GM13977 (cell line): ENCODE results near the gene MYCL.

Experiments used
- DNase-seq: peaks from one replicate; pipeline ENCODE4 v3.0.0; 2012; ENCODE audit warnings: low spot score
- in situ Hi-C: fragments of 300-500 bp; cut with MboI; formaldehyde crosslinking; loops from one replicate; pipeline ENCODE4 v1.12.0; 2022; ENCODE audit warnings: low sequenced_read_pairs, low pct_unique_long_range_greater_than_20kb, mixed read lengths, inconsistent platforms; ENCODE audit not compliant: unreplicated experiment
- TF ChIP-seq, protein P1 (sequence below): IDR thresholded peaks from 2 replicates; pipeline ENCODE4 v1.5.1; 2012; ENCODE audit warnings: mild to moderate bottlenecking, control low read depth; ENCODE audit not compliant: insufficient read depth; ENCODE audit errors: extremely low read depth, missing control alignments

Gene MYCL

DNA sequence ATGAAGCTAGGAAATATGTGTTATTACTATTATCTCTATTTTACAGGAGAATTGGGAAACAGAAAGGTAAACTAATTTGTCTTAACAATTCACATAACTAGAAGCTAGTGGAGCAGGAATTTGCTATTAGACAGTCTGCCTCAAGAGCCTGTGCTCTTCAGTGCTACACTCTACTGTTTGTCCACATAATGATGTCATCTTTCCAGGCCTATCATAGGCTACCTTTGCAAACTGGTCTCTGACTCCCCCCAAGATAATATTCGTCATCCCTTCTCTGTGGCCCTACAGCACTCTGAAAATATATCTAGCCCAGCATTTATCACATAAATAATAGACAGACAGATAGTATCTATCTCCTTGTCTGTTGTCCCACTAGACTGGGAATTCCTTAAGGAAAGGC is 52.5 kb downstream of the MYCL start:
- in situ Hi-C loops = no loop called here

DNA sequence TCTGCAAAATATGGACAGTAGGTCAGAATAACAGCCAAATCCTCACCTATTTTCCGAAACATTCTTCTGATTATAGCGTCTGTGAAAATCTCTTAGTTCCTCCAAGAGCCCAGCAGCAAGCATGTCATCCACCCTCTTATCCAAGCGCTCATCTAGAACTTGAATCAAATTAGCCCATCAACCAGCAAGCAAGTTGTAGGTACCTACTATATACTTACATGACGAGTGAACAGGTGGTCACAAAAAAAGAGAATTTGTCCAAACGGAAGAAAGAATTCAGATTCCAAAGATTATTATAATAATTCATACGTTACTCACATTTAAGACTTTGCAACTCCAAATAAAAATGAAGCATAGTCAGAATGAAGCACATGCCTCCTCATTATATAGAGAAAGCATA is 53.8 kb downstream of the MYCL start:
- in situ Hi-C loops = no loop called here
- TF ChIP-seq, protein P1, sequence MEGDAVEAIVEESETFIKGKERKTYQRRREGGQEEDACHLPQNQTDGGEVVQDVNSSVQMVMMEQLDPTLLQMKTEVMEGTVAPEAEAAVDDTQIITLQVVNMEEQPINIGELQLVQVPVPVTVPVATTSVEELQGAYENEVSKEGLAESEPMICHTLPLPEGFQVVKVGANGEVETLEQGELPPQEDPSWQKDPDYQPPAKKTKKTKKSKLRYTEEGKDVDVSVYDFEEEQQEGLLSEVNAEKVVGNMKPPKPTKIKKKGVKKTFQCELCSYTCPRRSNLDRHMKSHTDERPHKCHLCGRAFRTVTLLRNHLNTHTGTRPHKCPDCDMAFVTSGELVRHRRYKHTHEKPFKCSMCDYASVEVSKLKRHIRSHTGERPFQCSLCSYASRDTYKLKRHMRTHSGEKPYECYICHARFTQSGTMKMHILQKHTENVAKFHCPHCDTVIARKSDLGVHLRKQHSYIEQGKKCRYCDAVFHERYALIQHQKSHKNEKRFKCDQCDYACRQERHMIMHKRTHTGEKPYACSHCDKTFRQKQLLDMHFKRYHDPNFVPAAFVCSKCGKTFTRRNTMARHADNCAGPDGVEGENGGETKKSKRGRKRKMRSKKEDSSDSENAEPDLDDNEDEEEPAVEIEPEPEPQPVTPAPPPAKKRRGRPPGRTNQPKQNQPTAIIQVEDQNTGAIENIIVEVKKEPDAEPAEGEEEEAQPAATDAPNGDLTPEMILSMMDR = no peak
- DNase-seq = no peak

More for the DNA sequence above, 52.5 kb downstream of the MYCL start:
- no peak for DNase-seq
- TF ChIP-seq, protein P1 = no peak

DNA sequence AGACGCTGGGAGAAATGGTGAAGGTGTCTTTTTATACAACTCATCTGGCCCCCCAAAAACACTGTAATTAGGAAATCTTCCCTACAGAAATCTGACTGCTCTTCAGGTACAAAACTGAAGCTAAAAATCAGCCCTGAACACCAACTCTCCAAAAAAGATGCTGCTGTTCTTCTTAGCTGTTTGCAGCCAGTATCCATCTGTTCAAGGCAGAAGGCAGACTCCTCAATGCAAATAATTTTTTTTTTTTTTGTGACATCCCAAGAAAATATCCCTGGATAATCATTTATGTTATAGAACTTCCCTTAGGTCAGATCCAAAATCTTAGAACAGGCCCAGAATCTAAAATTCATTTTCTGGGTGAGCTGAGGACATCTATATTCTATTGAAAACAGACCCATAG is 54.9 kb downstream of the MYCL start:
- DNase-seq = no peak
- TF ChIP-seq, protein P1 = no peak
- in situ Hi-C loops = no loop called here

DNA sequence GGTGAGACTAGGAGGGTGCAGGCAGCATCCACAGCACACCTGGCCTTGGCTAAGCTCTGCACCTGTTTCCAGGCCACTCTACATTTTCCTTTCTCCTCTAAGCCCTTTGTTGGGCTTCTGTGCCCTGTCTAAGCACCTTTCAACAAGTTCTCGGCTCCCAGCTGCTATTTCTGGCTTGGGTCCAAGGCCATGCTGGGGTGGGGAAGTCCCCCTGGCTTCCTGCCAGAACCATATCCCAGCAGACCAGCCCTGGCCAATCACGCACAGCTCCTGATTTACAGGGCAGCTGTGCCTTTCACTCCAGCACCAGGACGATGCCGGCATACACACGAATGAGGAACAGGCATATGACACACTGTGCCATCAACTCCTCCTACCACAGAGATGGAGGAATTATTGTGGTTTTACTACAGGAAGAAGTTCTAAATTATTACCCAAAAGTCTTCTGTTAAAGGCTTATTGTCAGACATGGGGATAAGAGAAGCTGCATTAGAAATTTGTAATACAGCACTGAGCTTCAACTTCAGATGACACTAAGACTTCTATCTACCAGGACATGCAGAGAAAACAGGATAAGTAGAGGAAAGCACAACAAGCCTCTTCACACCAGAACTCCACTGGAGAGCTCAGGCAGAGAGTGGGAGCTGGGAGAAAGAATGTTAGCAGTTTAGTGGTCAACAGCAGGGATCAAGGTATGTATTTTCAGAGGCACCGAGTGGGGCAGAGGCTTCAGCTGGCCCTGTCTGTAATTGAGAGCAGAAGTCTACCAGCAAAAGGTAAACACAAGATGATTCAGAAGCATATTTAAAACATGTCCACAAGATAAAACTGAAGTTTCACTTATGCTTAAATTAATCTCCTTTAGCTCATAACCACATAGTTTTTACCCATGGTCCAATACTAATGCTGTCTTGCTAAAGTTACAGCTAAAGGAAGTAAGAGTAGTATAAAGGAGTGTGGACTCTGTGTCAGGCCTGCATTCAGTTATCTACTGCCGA is 55.8 kb downstream of the MYCL start:
- TF ChIP-seq, protein P1 = no peak
- in situ Hi-C loops = no loop called here
- DNase-seq = peak; percentile 36
